Measurements from ENCODE around the gene SEC14L5.

SEC14L5 gene

DNA sequence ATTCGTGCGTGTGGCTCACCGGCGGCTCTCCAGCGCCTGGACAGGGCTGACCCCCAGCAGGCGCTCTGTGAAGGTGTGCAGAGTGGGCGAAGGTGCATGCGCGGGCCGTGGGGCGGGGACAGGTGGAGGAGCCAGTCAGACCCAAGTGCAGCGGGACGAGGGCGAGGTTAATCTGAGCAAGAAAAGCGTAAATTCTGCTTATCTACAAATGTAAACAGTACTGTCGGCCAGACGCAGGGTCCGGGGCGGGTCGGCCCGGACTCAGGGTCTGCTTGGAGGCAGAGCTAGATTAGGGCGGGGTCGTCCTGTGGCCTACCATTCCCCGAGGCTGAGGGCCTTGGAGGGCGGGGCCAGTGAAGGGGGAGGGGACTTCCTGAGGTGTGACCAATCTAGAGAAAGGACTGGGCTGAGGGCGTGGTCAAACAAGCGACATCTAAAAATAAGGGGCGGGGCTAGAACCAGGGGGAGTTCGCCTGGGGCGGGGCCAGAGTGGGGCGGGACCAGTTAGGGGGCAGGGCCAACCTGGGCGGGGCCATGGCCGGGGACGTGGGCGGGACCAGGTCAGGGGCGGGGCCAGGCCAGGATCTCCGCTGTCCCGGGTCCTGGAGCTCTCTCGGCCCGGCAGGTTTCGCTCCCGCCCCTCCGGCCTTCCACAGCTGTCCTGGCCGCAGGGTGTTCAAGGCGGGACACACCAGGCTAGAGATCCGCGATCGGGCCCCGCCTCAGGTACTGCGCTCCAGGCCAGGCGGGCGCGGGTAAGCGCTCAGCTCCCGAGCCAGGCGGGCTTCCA lies at the start of gene SEC14L5:
Gene SEC14L5 (plus strand): TSS at position 611 of the 790 bp plus-strand sequence. CDS start 994 bp downstream, outside the sequence.
- H3K36me3 Mint-ChIP-seq (ENCODE audit: low read depth): no peaks in the 10 kb centered on the region
- peaks cover 65% of the 10 kb centered on the region for H3K27me3 Mint-ChIP-seq
- DNase-seq: peak; percentile 90
- H3K27ac Mint-ChIP-seq: no peak within 1 kb of the TSS
- peaks cover 22% of the 10 kb centered on the region for H3K4me1 Mint-ChIP-seq (ENCODE audit: low read depth)
- H3K9me3 Mint-ChIP-seq: no peaks in the 10 kb centered on the region
- H3K4me3 Mint-ChIP-seq: peak within 1 kb of the TSS; percentile 82

DNA sequence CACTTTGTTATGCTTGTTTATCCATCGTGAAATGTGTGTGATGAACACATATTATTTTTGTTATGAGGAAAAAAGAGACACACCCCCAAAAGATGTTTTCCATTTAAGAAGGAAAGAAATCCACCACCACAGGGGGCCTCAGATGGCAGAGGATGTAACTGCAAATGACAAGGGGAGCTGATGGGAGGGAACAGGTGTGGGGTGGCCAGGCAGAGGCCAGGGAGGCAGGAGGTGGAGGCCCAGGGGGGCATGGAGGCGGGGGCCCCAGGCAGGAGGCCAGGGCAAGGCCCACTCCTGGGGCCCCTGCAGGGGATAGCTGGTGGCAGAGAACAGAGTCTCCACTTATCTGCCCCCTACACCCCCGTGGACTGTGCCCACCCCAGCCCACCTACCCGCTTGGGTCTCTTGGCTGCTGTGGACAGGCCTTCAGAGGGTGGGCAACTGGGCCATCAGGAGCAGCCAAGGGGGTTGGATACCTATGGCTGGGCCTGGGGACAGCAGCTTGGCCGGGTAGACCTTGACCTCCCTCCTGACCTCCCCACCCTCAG lies 49.2 kb upstream of the SEC14L5 start:
- no peak overlapping the region for H3K27ac Mint-ChIP-seq
- H3K9me3 Mint-ChIP-seq: no peaks in the 10 kb centered on the region
- no peaks in the 10 kb centered on the region for H3K4me1 Mint-ChIP-seq (ENCODE audit: low read depth)
- H3K4me3 Mint-ChIP-seq: no peak overlapping the region
- DNase-seq: no peak
- H3K36me3 Mint-ChIP-seq (ENCODE audit: low read depth): no peaks in the 10 kb centered on the region
- H3K27me3 Mint-ChIP-seq: no peaks in the 10 kb centered on the region

GRCh38 chr16:4909825-4910224 lies 48.3 kb upstream of the SEC14L5 start:
- H3K27me3 Mint-ChIP-seq: no peaks in the 10 kb centered on the region
- no peak overlapping the region for H3K4me3 Mint-ChIP-seq
- H3K9me3 Mint-ChIP-seq: no peaks in the 10 kb centered on the region
- no peak overlapping the region for H3K27ac Mint-ChIP-seq
- H3K4me1 Mint-ChIP-seq (ENCODE audit: low read depth): no peaks in the 10 kb centered on the region
- no peaks in the 10 kb centered on the region for H3K36me3 Mint-ChIP-seq (ENCODE audit: low read depth)
- DNase-seq: no peak

DNA sequence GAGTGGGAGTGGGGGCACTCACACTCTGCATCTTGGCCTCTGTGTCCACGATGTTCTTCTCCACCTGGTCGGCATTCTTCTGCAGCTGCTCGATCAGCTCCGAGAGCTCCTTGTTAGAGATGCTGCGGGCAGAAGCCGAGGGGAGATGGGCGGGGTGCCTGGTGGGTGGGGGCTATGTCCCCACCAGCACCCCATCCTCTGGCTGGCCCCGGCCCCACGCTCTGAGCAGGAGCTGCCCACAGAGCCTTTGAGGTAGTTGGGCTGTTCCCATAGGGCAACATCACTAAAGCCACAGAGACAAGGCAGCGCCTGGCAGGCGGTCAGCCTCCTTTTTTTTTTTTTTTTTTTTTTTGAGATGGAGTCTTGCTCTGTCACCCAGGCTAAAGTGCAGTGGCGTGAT lies 47.3 kb upstream of the SEC14L5 start:
- H3K27ac Mint-ChIP-seq: no peak overlapping the region
- H3K4me1 Mint-ChIP-seq (ENCODE audit: low read depth): no peaks in the 10 kb centered on the region
- no peaks in the 10 kb centered on the region for H3K9me3 Mint-ChIP-seq
- no peaks in the 10 kb centered on the region for H3K27me3 Mint-ChIP-seq
- H3K36me3 Mint-ChIP-seq (ENCODE audit: low read depth): no peaks in the 10 kb centered on the region
- H3K4me3 Mint-ChIP-seq: no peak overlapping the region
- no peak for DNase-seq

DNA sequence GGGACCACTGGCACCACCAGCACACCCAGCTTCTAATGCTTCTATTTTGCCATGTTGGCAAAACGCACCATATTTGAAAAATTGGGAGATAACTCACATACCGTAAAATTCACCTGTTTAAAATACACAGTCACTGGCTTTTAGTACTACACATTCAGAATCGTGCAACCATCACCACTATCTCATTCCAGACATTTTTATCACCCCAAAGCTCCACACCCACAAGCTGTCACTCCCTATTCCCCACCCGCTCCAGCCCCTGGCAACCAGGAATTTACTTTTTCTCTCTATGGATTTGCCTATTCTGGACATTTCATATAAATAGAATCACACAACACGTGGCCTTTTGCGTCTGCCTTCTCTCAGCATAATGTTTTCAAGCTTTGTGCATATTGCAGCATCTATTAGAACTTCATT lies 46.2 kb upstream of the SEC14L5 start:
- no peaks in the 10 kb centered on the region for H3K27me3 Mint-ChIP-seq
- no peaks in the 10 kb centered on the region for H3K4me1 Mint-ChIP-seq (ENCODE audit: low read depth)
- no peak overlapping the region for H3K27ac Mint-ChIP-seq
- H3K9me3 Mint-ChIP-seq: no peaks in the 10 kb centered on the region
- no peak for DNase-seq
- H3K4me3 Mint-ChIP-seq: no peak overlapping the region
- H3K36me3 Mint-ChIP-seq (ENCODE audit: low read depth): no peaks in the 10 kb centered on the region

- Mint-ChIP-seq H3K36me3 (ENCODE audit: low read depth) (no peaks in the 10 kb centered on the region), H3K27ac (no peak overlapping the region), H3K4me3 (no peak overlapping the region), H3K9me3 (no peaks in the 10 kb centered on the region), H3K27me3 (peaks cover 3% of the 10 kb centered on the region), H3K4me1 (ENCODE audit: low read depth) (no peaks in the 10 kb centered on the region)
- no peak for DNase-seq
These were observed 44.9 kb upstream of the SEC14L5 start for GRCh38 chr16:4913130-4913773.

DNA sequence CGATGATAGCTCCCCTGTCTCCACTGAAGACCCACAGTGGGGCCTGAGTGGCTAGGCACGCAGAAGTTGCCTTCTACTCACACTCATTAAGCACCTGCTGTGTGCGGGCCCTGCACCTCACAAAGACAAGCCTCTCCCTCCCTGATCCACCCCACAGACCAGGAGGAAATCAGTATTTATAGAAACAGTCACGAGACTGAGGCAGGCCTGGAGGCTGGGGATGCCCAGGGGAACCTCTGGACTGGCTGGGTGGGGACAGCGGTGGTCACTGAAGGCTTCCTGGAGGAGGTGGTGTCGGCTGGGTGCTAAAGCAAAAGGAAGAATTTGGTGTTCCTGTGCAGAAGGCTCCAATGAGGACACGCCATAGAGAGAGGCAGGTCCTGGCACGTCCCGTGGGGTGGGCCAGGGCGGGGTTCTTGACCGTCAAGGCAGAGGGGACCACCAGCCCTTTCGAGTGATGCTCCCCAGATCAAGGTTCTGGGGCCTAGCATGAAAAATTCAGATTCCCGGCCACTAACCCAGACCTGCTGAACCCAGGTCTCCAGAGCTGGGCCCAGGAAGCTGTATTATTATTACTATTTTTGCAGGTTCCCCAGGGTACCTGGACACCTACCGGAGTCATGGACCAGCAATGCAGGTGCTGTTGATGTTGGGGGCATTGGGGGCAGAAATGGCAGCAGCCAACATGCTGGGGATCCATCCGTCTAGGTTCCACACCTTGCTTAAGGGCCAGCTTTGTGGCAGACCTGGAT lies 44.2 kb upstream of the SEC14L5 start:
- no peak overlapping the region for H3K4me3 Mint-ChIP-seq
- no peaks in the 10 kb centered on the region for H3K9me3 Mint-ChIP-seq
- H3K4me1 Mint-ChIP-seq (ENCODE audit: low read depth): no peaks in the 10 kb centered on the region
- no peak overlapping the region for H3K27ac Mint-ChIP-seq
- H3K27me3 Mint-ChIP-seq: peaks cover 3% of the 10 kb centered on the region
- no peak for DNase-seq
- H3K36me3 Mint-ChIP-seq (ENCODE audit: low read depth): no peaks in the 10 kb centered on the region

GRCh38 chr16:4914528-4915225 lies 43.5 kb upstream of the SEC14L5 start:
- Mint-ChIP-seq H3K4me1 (ENCODE audit: low read depth) (no peaks in the 10 kb centered on the region), H3K27ac (no peak overlapping the region), H3K36me3 (ENCODE audit: low read depth) (no peaks in the 10 kb centered on the region), H3K27me3 (peaks cover 3% of the 10 kb centered on the region), H3K9me3 (no peaks in the 10 kb centered on the region), H3K4me3 (no peak overlapping the region)
- DNase-seq: no peak

DNA sequence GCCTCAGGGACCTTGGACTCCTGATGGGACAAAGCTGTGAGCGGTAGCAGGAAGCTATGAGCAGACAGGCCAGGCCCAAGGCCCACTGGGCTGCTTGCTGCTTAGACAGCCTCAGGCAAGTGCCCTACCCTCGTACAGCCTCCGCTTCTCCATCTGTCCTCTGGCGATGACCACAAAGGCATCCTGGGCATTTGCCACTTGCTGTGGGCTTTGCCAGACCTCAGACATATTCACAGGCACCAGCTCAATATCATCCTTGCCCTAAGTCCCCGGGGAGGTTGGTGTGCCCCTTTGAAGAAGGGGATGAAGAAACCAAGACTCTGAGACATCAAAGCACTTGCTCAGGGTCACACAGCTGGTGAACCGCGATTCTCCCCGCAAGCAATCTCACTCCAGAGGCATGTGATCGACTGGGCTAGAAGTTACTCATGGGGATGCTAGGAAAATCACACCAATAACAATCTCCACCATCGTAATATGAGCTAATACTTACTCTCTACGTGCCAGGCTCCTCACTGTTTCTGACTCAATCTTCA lies 42.8 kb upstream of the SEC14L5 start:
- Mint-ChIP-seq H3K4me1 (ENCODE audit: low read depth) (no peaks in the 10 kb centered on the region), H3K27ac (no peak overlapping the region), H3K36me3 (ENCODE audit: low read depth) (no peaks in the 10 kb centered on the region), H3K9me3 (no peaks in the 10 kb centered on the region), H3K27me3 (peaks cover 3% of the 10 kb centered on the region), H3K4me3 (no peak overlapping the region)
- DNase-seq: no peak

DNA sequence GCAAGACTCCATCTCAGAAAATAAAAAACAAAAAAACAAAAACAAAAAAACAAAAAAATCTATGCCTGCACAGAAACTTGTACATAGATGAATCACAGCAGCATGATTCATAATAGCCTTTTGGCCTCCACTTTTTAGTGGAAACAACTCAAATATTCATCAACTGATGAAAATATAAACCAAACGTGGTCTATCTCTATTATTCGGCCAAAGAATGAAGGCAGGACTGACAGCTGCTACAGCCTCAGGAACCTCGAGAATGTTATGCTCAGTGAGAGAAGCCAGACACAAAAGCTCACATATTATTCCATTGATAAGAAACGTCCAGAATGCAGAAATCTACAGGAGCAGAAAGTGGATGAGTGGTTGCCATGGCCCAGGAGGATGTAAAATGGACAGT lies 41.0 kb upstream of the SEC14L5 start:
- H3K27me3 Mint-ChIP-seq: peaks cover 3% of the 10 kb centered on the region
- no peaks in the 10 kb centered on the region for H3K36me3 Mint-ChIP-seq (ENCODE audit: low read depth)
- H3K27ac Mint-ChIP-seq: no peak overlapping the region
- DNase-seq: no peak
- H3K9me3 Mint-ChIP-seq: no peaks in the 10 kb centered on the region
- no peak overlapping the region for H3K4me3 Mint-ChIP-seq
- H3K4me1 Mint-ChIP-seq (ENCODE audit: low read depth): no peaks in the 10 kb centered on the region

DNA sequence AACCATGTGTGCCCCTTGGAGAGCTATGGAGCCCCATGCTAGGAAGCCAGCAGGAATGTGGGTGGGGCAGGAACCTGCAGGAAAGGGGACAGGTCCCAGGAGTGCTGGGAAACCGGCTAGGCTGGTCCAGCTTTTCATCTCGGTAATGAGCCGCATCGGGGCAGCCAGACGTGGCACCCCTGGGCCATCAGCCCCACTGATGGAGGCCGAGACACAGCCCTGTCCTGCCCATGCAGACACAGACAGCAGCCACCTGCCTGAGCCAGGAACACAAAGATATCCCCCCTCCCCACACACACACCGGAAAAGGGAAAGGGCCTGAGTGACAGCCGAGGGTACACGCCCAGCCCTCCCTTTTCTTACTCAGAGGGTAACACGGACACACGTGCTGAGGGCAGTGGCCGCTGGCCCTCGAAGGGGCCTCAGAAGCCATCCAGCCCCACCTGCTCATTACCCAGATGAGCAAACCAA lies 39.3 kb upstream of the SEC14L5 start:
- Mint-ChIP-seq H3K27me3 (peaks cover 5% of the 10 kb centered on the region), H3K36me3 (ENCODE audit: low read depth) (no peaks in the 10 kb centered on the region), H3K4me1 (ENCODE audit: low read depth) (no peaks in the 10 kb centered on the region), H3K9me3 (no peaks in the 10 kb centered on the region), H3K27ac (no peak overlapping the region), H3K4me3 (no peak overlapping the region)
- DNase-seq: no peak

- DNase-seq: no peak
- no peaks in the 10 kb centered on the region for H3K36me3 Mint-ChIP-seq (ENCODE audit: low read depth)
- H3K4me1 Mint-ChIP-seq (ENCODE audit: low read depth): no peaks in the 10 kb centered on the region
- no peak overlapping the region for H3K4me3 Mint-ChIP-seq
- no peak overlapping the region for H3K27ac Mint-ChIP-seq
- H3K27me3 Mint-ChIP-seq: peaks cover 7% of the 10 kb centered on the region
- peaks cover 1% of the 10 kb centered on the region for H3K9me3 Mint-ChIP-seq
These were observed 37.3 kb upstream of the SEC14L5 start for GRCh38 chr16:4920826-4921225.

GRCh38 chr16:4922721-4923342 lies 35.3 kb upstream of the SEC14L5 start:
- H3K27me3 Mint-ChIP-seq: peaks cover 4% of the 10 kb centered on the region
- peaks cover 13% of the 10 kb centered on the region for H3K9me3 Mint-ChIP-seq
- DNase-seq: no peak
- H3K27ac Mint-ChIP-seq: no peak overlapping the region
- no peaks in the 10 kb centered on the region for H3K4me1 Mint-ChIP-seq (ENCODE audit: low read depth)
- no peaks in the 10 kb centered on the region for H3K36me3 Mint-ChIP-seq (ENCODE audit: low read depth)
- H3K4me3 Mint-ChIP-seq: no peak overlapping the region
